ENCODE data around the gene SLC5A6.
A peak's percentile ranks its signal among the peaks of the same experiment; 100 is the strongest.
"Not testable (repeated sequence)": the region's sequence is repeated elsewhere in the genome, so short reads cannot be mapped to it uniquely, and the experiment has no call there.

The SLC5A6 gene

GRCh38 chr2:27203741-27204140 lies 8.3 kb downstream of the SLC5A6 start:
- no peak for DNase-seq

DNA sequence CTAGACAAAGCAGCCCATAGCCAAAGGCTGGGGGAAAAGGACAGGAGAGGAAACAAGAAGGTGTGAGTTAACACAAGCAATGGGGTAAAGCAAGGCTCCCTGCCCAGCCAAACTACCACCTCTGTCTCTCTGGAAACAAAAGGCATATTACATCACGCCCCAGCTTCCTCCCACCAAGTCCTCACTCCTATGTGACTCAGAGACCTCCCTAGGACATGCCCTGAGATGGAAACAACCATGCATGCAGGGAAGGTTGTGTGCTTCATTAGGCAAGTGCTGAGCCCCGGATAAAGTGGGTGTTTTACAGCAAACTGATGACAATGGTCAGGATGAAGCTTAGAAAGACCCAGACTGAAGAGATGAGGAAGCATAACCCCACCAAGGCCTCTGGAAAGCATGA lies 9.2 kb downstream of the SLC5A6 start:
- DNase-seq: no peak

DNA sequence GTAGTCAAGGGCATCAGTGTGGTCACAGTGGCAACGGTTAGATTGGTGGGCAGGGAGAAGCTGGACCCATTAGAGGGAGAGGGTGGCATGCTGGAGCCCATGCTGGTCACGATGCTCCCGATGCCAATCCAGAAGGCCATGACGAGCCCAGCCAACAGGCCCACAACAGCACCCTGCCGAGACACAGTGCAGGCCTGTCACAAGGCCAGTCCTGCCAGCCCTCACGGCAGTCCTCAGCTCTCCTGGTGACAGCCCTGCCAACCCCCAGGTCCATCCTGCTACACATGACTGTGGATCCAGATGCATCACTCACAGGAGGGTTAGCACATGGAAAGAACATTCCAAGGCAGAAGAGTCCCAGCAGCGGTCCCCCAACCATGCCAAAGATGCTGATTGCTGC lies 10.4 kb downstream of the SLC5A6 start:
- no peak for DNase-seq

DNA sequence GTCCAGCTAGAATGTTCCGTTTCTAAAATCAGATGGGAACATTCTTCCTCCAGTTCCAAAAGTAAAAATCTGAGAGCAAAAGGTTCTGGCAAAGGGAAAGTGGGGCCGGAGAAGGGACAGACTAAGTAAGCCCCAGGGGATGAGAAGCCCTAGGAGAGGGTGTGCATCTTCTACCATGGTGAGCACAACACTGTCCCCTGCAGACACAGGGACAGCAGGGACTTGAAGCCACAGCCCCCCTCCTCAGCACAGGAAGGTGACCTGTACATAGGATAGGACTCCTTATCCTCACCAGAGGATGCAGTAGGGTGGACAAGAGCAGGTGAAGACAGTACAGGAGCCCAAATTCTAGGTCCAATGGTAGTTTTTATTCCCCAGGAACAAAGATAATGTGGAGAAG lies 12.8 kb downstream of the SLC5A6 start:
- no peak for DNase-seq

DNA sequence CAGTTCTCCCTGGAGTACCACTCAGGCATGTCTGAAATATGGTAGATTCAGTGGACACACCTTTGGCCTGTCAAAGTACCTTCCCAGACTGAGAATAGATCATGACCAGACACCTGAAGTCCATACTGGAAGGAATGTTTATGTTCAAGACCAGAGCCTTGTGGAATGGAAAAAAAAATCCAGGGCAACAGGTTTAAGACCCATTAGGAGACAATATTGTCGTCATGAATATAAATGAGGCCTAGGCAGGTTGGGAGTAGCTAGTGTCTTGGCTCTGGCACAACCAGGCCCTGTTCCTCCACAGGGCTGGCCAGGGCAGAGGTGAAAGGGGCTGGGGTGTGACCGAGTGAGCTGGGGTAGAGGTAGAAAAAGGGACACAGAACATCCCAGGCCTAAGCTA lies 13.4 kb downstream of the SLC5A6 start:
- DNase-seq: no peak

DNA sequence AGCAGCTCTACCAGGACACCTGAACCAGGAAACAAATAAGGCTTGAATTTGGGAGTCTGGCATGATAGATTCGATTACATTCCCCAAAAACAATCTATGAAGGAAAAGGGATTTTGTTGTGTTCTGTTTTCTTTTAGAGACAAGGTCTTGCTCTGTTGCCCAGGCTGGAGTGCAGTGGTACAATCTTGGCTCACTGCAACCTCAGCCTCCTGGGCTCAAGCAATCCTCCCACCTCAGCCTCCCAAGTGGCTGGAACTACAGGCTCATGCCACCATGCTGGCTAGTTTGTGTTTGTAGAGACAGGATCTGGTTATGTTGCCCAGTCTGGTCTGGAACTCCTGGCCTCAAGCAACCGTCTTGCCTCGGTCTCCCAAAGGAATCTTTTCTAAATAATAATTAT lies 14.0 kb downstream of the SLC5A6 start:
- not testable (repeated sequence) for DNase-seq

DNA sequence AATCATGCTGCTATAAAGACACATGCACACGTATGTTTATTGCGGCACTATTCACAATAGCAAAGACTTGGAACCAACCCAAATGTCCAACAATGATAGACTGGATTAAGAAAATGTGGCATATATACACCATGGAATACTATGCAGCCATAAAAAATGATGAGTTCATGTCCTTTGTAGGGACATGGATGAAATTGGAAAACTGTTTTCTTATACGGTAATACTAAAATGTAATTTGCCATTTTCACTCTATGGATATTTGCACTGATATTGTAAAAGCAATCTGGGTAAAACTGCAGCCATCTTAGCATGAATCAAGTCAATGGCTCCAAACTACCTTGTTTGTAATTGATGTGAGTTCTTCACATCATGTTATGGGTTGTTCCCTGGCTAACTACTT lies 16.3 kb downstream of the SLC5A6 start:
- DNase-seq: not testable (repeated sequence)

DNA sequence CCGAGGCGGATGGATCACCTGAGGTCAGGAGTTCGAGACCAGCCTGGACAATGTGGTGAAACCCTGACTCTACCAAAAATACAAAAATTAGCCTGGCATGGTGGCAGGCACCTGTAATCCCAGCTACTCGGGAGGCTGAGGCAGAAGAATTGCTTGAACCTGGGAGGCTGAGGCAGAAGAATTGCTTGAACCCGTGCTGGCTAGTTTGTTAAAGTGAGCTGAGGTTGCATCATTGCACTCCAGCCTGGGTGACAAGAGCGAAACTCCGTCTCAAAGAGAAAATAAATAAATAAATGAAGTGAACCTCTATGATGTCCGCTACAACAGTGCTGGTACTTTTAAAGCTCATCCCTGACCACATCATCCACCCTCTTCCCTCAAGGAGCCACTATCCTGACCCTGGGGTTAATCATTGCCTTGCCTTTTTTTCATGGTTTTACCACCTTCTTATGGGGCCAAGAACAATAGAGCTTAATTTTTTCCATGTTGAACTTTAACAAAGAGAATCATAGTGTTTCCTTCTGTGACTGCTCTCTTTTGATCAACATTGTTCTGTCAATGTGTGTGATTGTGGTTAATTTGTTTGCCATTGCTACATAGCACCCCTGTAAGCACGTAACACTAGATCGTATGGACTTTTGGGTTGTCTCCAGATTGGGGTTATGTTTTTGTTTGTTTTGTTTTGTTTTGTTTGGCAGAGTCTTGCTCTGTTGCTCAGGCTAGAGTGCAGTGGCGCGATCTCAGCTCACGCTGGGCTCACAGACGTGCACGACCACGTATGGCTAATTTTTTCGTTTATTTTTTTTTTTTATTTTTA lies 17.3 kb downstream of the SLC5A6 start:
- no peak for DNase-seq

DNA sequence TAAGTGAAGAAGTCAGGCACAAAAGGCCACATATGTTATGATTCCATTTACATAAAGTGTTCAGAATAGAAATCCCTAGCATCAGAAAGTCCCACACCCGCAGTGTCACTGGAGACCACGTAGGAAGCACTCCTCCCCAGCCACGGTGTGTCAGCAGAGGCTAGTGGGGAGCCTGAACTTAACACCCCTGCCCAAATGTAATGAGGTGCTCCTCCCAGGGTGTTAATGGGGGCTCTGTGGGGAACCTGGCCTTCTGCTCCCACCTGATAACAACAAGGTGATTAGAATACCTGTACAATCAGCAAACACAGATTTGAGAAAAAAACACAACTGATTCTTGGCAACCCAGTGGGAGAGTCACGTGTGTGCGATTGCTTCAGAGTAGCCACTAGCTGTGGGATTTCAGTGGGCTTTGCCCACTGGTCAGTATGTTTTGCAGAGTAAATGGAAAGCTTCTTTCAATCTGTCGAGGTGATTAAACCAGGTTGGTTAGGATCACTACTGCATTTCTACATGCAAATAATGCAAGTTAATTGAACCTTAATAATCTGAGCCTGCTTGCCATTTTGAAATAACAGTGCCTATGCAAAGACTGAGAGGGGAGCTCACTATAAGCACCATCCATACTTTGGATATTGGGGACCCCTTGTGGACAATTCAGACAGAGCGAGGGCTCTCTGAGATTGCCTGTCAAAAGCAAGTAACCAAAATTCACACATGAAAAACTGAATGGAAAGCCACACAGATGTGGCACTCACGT lies 20.8 kb downstream of the SLC5A6 start:
- DNase-seq: peak; percentile 53

- DNase-seq: no peak
These were observed 22.1 kb downstream of the SLC5A6 start for GRCh38 chr2:27189989-27190388.

DNA sequence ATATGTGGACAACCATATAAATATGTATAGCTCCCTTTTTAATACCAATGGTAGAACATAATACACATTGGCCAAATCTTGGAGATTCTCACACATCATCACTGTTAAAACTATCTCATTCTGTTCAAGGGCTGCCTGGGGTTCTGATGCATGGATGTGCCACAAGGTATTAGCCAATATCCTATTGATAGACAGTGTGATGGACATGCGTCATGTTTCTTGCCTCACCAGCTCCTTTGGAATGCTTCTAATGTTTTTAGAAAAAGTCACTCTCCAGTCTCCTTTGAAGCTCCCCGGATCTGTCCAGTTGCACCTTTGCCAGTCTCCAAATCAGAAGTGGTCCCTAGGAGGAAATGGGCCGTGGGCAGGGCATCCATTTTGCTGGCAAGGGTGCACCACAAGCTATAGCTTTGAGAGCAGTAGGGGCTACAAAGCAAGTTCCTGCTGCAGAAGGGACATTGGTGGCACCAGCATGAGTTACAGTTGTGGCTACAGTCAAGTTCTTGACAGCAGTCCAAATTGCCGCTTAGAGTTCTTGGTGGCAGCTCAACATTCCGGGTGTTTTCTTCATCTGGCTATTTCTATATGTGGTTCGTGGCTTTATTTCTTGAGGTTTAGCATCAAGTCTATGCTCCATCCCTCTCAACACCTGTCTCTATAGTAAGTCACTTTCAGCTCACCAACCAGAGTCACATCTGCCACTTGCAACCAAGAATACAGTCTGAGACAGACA lies 25.3 kb downstream of the SLC5A6 start:
- no peak for DNase-seq

- DNase-seq: no peak
These were observed 26.6 kb downstream of the SLC5A6 start for GRCh38 chr2:27185331-27186026.

DNA sequence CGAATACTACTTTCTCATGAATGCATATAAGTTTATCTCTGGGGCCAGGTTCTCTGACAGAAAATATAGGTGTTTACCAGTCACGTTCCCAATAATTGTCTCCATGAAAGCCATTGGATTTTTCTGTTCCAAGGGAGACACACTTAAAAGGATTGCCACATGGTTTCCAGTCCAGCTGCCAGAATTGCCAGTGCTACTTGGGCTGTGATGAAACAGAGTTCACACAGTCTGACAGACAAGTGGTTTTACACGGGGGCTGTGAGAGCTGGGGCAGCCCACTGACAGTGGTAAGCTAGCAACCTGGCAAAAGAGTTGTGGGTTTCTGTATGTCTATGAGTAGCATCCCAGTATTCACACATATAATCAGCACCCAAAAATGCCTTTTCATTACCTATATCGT lies 28.0 kb downstream of the SLC5A6 start:
- DNase-seq: no peak

DNA sequence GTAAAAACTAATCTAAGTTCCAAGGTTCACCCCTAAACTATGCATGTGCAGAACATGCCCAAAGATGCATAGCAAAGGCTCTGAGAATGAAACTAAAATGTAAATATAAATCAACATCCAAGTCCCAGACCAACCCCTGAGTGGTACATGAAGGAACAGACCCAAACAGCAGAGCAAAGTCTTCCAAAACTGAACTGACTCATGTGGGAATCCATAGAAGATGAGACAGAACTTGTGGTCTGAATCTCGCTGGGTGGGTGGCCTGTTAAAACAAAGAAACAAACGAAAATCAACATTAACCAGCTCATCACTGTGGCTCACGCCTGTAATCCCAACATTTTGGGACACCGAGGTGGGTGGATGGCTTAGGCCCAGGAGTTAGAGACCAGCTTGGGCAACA lies 29.7 kb downstream of the SLC5A6 start:
- no peak for DNase-seq

GRCh38 chr2:27179344-27180000 lies 32.6 kb downstream of the SLC5A6 start:
- DNase-seq: no peak

GRCh38 chr2:27178469-27178868 lies 33.6 kb downstream of the SLC5A6 start:
- no peak for DNase-seq

GRCh38 chr2:27177441-27178351 lies 34.4 kb downstream of the SLC5A6 start:
- DNase-seq: no peak

DNA sequence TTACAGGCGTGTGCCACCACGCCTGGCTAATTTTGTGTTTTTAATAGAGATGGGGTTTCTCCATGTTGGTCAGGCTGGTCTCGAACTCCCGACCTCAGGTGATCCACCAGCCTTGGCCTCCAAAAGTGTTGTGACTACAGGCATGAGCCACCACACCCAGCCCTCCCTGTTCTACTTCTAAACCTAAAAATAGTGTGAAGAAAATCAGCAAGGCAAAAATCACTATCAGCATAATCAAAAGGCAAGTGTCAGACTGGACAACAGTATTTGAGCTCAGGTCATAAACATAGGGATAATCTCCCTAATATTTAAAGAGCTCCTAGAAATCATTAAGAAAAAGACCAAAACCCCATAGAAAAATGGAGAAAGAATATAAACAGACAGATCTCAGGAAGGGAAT lies 36.3 kb downstream of the SLC5A6 start:
- DNase-seq: not testable (repeated sequence)

GRCh38 chr2:27175330-27175729 lies 36.7 kb downstream of the SLC5A6 start:
- no peak for DNase-seq

DNA sequence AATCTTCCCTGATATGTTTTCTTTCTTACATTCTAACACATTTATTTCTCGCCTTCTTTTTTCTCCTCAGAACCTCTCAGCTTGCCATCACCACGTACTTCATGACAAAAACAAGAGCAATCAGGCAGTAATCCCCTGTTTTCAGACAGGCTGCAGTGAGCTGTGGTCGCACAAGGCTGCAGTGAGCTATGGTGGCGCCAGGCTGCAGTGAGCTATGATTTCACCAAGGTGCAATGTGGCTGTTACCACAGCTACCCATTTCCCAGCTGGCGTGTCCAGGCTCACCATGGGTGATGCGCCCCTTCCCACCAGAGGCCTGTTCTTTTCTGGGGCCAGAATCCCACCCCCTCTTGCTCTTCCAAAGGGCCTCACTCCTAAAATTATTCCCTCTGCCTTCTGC lies 37.4 kb downstream of the SLC5A6 start:
- no peak for DNase-seq

DNA sequence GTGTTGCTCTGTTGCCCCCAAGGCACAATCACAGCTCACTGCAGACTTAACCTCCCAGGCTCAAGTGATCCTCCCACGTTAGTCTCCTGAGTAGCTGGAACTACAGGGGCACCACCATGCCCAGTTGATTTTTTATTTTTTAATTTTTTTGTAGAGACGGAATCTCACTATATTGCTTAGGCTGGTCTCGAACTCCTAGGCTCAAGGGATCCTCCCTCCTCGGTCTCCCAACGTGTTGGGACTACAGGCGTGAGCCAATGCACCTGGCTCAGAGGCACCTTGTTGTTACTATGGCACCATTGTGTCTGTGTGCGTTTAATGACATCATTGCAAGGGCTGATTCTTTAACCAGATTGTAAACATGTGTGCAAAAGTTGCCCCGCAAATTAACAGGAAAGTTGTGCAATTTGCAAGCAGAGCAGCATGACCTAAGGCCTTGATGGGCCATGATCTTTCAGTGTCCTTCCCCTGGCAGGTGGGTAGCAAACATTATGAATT lies 40.7 kb downstream of the SLC5A6 start:
- DNase-seq: no peak
